VCaP (cell line): Measurements from ENCODE around the gene MAFF.

Experiments
- H3K27ac ChIP-seq: fragments of 450-650 bp; 2 replicates; pipeline ENCODE4 v1.5.1; 2017
- TF ChIP-seq, protein P1 (sequence below): fragments of 450-650 bp; conservative IDR thresholded peaks from 2 replicates; pipeline ENCODE4 v1.5.1; 2017; ENCODE audit warnings: mild to moderate bottlenecking, moderate library complexity

The MAFF gene

GRCh38 chr22:38219632-38220031, 17.8 kb downstream of the MAFF start:
- TF ChIP-seq, protein P1, sequence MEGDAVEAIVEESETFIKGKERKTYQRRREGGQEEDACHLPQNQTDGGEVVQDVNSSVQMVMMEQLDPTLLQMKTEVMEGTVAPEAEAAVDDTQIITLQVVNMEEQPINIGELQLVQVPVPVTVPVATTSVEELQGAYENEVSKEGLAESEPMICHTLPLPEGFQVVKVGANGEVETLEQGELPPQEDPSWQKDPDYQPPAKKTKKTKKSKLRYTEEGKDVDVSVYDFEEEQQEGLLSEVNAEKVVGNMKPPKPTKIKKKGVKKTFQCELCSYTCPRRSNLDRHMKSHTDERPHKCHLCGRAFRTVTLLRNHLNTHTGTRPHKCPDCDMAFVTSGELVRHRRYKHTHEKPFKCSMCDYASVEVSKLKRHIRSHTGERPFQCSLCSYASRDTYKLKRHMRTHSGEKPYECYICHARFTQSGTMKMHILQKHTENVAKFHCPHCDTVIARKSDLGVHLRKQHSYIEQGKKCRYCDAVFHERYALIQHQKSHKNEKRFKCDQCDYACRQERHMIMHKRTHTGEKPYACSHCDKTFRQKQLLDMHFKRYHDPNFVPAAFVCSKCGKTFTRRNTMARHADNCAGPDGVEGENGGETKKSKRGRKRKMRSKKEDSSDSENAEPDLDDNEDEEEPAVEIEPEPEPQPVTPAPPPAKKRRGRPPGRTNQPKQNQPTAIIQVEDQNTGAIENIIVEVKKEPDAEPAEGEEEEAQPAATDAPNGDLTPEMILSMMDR, result no peak
- no peak overlapping the region for H3K27ac ChIP-seq

DNA sequence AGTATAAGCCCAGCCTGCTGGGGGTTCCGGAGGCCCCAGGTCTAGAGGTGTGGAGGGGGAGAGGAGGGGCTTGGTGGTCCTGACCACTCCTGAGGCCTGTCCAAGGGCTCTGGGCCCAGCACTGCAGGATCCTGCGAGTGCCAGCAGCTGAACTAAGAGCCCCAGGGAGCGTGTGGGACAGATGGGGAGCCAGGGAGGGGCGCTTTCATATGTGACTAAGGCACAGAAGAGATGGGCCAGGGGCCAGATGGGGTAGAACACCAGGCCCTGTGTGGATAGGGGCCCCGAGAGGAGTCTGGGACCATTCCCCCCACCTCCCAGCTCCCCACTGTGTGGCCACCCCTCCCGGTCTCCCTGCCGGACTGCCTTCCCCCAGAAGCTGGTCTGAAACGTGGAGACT, 18.4 kb downstream of the MAFF start:
- no peak overlapping the region for H3K27ac ChIP-seq
- TF ChIP-seq, protein P1, result no peak

GRCh38 chr22:38220653-38221386, 19.0 kb downstream of the MAFF start:
- no peak overlapping the region for H3K27ac ChIP-seq
- TF ChIP-seq, protein P1, result no peak

DNA sequence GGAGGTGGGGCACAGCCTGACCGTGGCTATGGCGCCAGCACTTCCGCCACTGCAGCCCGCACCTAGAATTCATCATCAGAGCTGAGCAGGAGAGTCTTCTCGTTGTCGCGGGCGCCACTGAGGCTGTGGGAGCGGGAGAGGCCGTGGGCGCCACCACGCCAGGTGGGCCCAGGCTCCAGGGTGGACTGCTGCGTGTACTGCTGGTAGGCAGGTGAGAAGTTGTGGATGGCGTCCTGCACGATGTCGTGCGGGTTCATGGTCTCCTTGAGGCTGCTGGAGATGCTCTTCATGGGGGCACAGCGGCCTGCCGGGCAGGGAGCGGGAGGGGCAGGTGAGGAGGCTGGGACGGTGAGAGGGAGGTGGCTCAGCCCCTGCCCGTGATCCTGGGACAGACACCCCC, 19.6 kb downstream of the MAFF start:
- TF ChIP-seq, protein P1, result no peak
- no peak overlapping the region for H3K27ac ChIP-seq

GRCh38 chr22:38221908-38222796, 20.4 kb downstream of the MAFF start:
- TF ChIP-seq, protein P1, result no peak

GRCh38 chr22:38222797-38223119, 21.0 kb downstream of the MAFF start:
- TF ChIP-seq, protein P1, result no peak
- no peak overlapping the region for H3K27ac ChIP-seq

More at GRCh38 chr22:38221908-38222796, 20.4 kb downstream of the MAFF start:
- H3K27ac ChIP-seq, result no peak overlapping the region

GRCh38 chr22:38223289-38223960, 21.6 kb downstream of the MAFF start:
- H3K27ac ChIP-seq, result no peak overlapping the region
- TF ChIP-seq, protein P1, result peak; percentile 17; the same call in 1 of the 2 replicates
